H1 (cell line): Measurements from ENCODE around the gene SH3BGRL3. TPM values are rescaled to one million over a fixed set of nuclear protein-coding genes. Genes with fewer than 3 reads are reported as not detected.

ENCODE experiments used
- CTCF ChIA-PET: fragments of 300-600 bp; sonication (Branson Sonifier 250); formaldehyde crosslinking; loops from one replicate; lab custom pipeline; 2021; ENCODE audit not compliant: partially characterized antibody; lab: Charles Lee
- POLR2A ChIA-PET: fragments of 300-600 bp; sonication (Branson Sonifier 250); formaldehyde crosslinking; loops from one replicate; lab custom pipeline; 2021; ENCODE audit warnings: inconsistent platforms; ENCODE audit not compliant: partially characterized antibody; lab: Charles Lee
- DNase-seq, 2 experiments: peaks; one replicate each; pipeline versions ENCODE4 v3.0.0 to v3.0.0-alpha.2; 2010 to 2022; ENCODE audit warnings: low spot score in 2 of 2, low read depth in 1 of 2, mixed read lengths in 1 of 2
- FAIRE-seq: peaks from 2 replicates; lab custom pipeline; 2011; peaks lifted over from hg19 to GRCh38; lab: Jason Lieb, UNC
- H2AFZ ChIP-seq: 2 replicates; pipeline ENCODE4 v1.8.1; 2012; ENCODE audit warnings: low read length, inconsistent platforms
- H2AK5ac ChIP-seq: 2 replicates; pipeline ENCODE4 v1.6.1; 2013; ENCODE audit warnings: low read depth, low read length
- H2BK120ac ChIP-seq: replicated peaks from 2 replicates; pipeline ENCODE3; 2013; ENCODE audit warnings: low read depth, low read length, inconsistent platforms
- H2BK12ac ChIP-seq: 2 replicates; pipeline ENCODE4 v1.6.1; 2013; ENCODE audit warnings: low read depth, low read length
- H2BK15ac ChIP-seq: 2 replicates; pipeline ENCODE4 v1.6.1; 2013; ENCODE audit warnings: low read length
- H2BK20ac ChIP-seq: 2 replicates; pipeline ENCODE4 v1.6.1; 2013; ENCODE audit warnings: low read length
- H2BK5ac ChIP-seq: 2 replicates; pipeline ENCODE4 v1.6.1; 2013; ENCODE audit warnings: low read depth, low read length
- H3K14ac ChIP-seq: 2 replicates; pipeline ENCODE4 v1.6.1; 2013; ENCODE audit warnings: inconsistent platforms; ENCODE audit not compliant: insufficient read length
- H3K18ac ChIP-seq: 2 replicates; pipeline ENCODE4 v1.6.1; 2013; ENCODE audit warnings: low read length; ENCODE audit errors: extremely low read depth
- H3K23ac ChIP-seq: 2 replicates; pipeline ENCODE4 v1.6.1; 2013; ENCODE audit warnings: inconsistent platforms; ENCODE audit not compliant: insufficient read length
- H3K23me2 ChIP-seq: 2 replicates; pipeline ENCODE4 v1.6.1; 2013; ENCODE audit warnings: low read depth, low read length
- H3K27ac ChIP-seq: 2 replicates; pipeline ENCODE4 v1.6.1; 2011; ENCODE audit warnings: low read depth, low read length, inconsistent platforms
- H3K27me3 ChIP-seq, 4 experiments: replicated peaks in 1 of 4; 1 replicate in 1 of 4; 2 replicates in 3 of 4; pipeline versions ENCODE4 v1.6.1 to v1.8.1; 2011 to 2013; ENCODE audit warnings: low read length in 3 of 4, mild to moderate bottlenecking in 3 of 4, inconsistent platforms in 2 of 4, mixed read lengths in 2 of 4, moderate library complexity in 1 of 4; ENCODE audit not compliant: control insufficient read depth in 3 of 4, insufficient read depth in 3 of 4; ENCODE audit errors: extremely low read depth in 1 of 4
- H3K36me3 ChIP-seq, 4 experiments: 2 replicates each; pipeline versions ENCODE4 v1.6.1 to v1.8.1; 2011 to 2013; ENCODE audit warnings: mild to moderate bottlenecking in 4 of 4, low read length in 3 of 4, moderate library complexity in 2 of 4, control low read depth in 1 of 4, inconsistent platforms in 1 of 4; ENCODE audit not compliant: insufficient read depth in 4 of 4, control insufficient read depth in 2 of 4
- H3K4ac ChIP-seq: replicated peaks from 2 replicates; pipeline ENCODE3; 2013; ENCODE audit warnings: low read length, low read depth, mixed read lengths, inconsistent platforms; ENCODE audit not compliant: insufficient read length
- H3K4me1 ChIP-seq, 4 experiments: replicated peaks in 1 of 4; 1 replicate in 1 of 4; 2 replicates in 3 of 4; pipeline versions ENCODE4 v1.6.1 to v1.8.1; 2011 to 2013; ENCODE audit warnings: low read length in 3 of 4, inconsistent platforms in 2 of 4, mixed read lengths in 1 of 4; ENCODE audit not compliant: insufficient read depth in 4 of 4, control insufficient read depth in 3 of 4
- H3K4me2 ChIP-seq, 2 experiments: 2 replicates each; pipeline versions ENCODE4 v1.6.1 to v1.8.1; 2011 to 2013; ENCODE audit warnings: low read depth in 2 of 2, low read length in 2 of 2, control low read depth in 1 of 2, inconsistent platforms in 1 of 2, mild to moderate bottlenecking in 1 of 2; ENCODE audit not compliant: insufficient read depth in 1 of 2
- H3K4me3 ChIP-seq, 4 experiments: fragments of 200-600, 300-600 bp in 1 of 4; sonication (generic), shearing (Covaris generic), sonication (Bioruptor Twin) in 1 of 4; 2 replicates each; pipeline versions ENCODE4 v1.5.1 to v1.8.1; 2011 to 2016; ENCODE audit warnings: low read length in 4 of 4, low read depth in 3 of 4, control low read depth in 2 of 4, inconsistent platforms in 2 of 4, mild to moderate bottlenecking in 2 of 4, mixed read lengths in 1 of 4, moderate library complexity in 1 of 4; ENCODE audit not compliant: insufficient read depth in 2 of 4; ENCODE audit errors: extremely low read depth in 1 of 4
- H3K56ac ChIP-seq: replicated peaks from 2 replicates; pipeline ENCODE3; 2013; ENCODE audit warnings: low read depth, mild to moderate bottlenecking, mixed read lengths, low read length, inconsistent platforms; ENCODE audit not compliant: insufficient read length
- H3K79me1 ChIP-seq: 2 replicates; pipeline ENCODE4 v1.6.1; 2013; ENCODE audit warnings: low read depth, low read length, control low read depth
- H3K79me2 ChIP-seq, 2 experiments: 2 replicates each; pipeline versions ENCODE4 v1.6.1 to v1.8.1; 2012 to 2013; ENCODE audit warnings: low read length in 2 of 2, mild to moderate bottlenecking in 2 of 2, inconsistent platforms in 1 of 2; ENCODE audit not compliant: insufficient read depth in 2 of 2, control insufficient read depth in 1 of 2
- H3K9ac ChIP-seq, 4 experiments: replicated peaks in 1 of 4; 1 replicate in 1 of 4; 2 replicates in 3 of 4; pipeline versions ENCODE4 v1.6.1 to v1.8.1; 2011 to 2013; ENCODE audit warnings: low read depth in 3 of 4, low read length in 3 of 4, control low read depth in 2 of 4, mild to moderate bottlenecking in 2 of 4, moderate library complexity in 2 of 4, inconsistent platforms in 1 of 4; ENCODE audit errors: extremely low read depth in 1 of 4
- H3K9me3 ChIP-seq, 2 experiments: 2 replicates each; pipeline versions ENCODE4 v1.6.1 to v1.8.1; 2012 to 2013; ENCODE audit warnings: mild to moderate bottlenecking in 2 of 2, moderate library complexity in 2 of 2, control low read depth in 1 of 2, inconsistent platforms in 1 of 2, low read depth in 1 of 2, low read length in 1 of 2, mixed read lengths in 1 of 2; ENCODE audit not compliant: insufficient read depth in 2 of 2
- H4K20me1 ChIP-seq, 2 experiments: replicated peaks in 1 of 2; 2 replicates each; pipeline versions ENCODE3 to v1.8.1; 2011 to 2013; ENCODE audit warnings: inconsistent platforms in 2 of 2, low read length in 2 of 2, mild to moderate bottlenecking in 1 of 2; ENCODE audit not compliant: insufficient read depth in 2 of 2, control insufficient read depth in 1 of 2
- H4K5ac ChIP-seq: 2 replicates; pipeline ENCODE4 v1.6.1; 2013; ENCODE audit warnings: low read length, low read depth, mixed read lengths, inconsistent platforms; ENCODE audit not compliant: insufficient read length
- H4K8ac ChIP-seq: 2 replicates; pipeline ENCODE4 v1.8.0; 2013; ENCODE audit warnings: mild to moderate bottlenecking, moderate library complexity, low read length, inconsistent platforms; ENCODE audit not compliant: insufficient read depth; ENCODE audit errors: extremely low read depth
- H4K91ac ChIP-seq: replicated peaks from 2 replicates; pipeline ENCODE3; 2013; ENCODE audit warnings: low read length, mixed read lengths, inconsistent platforms; ENCODE audit not compliant: insufficient read length
- CHD1 ChIP-seq: IDR thresholded peaks from 2 replicates; pipeline ENCODE4 v1.6.1; 2012; ENCODE audit warnings: low read depth, low read length, improper control_type of control experiment
- EGR1 ChIP-seq: IDR thresholded peaks from 2 replicates; pipeline ENCODE4 v1.6.1; 2011; ENCODE audit warnings: low read depth, low read length, borderline replicate concordance
- MAX ChIP-seq: IDR thresholded peaks from 2 replicates; pipeline ENCODE4 v1.6.1; 2012; ENCODE audit warnings: inconsistent platforms
- POLR2A ChIP-seq, 2 experiments: IDR thresholded peaks; 1 replicate in 1 of 2; 2 replicates in 1 of 2; pipeline ENCODE4 v1.6.1; 2011; ENCODE audit warnings: low read depth in 2 of 2, low read length in 2 of 2, mild to moderate bottlenecking in 2 of 2; ENCODE audit errors: control extremely low read depth in 1 of 2
- RAD21 ChIP-seq, 2 experiments: IDR thresholded peaks in 1 of 2; conservative IDR thresholded peaks in 1 of 2; 2 replicates each; pipeline ENCODE4 v1.6.1; 2011; ENCODE audit warnings: low read depth in 2 of 2, low read length in 2 of 2, improper control_type of control experiment in 1 of 2, inconsistent platforms in 1 of 2, mild to moderate bottlenecking in 1 of 2, moderate library complexity in 1 of 2
- WGBS, 2 experiments: shearing (Covaris generic) in 1 of 2; methylation state at CpG; one replicate each; pipeline versions ENCODE4 v1.1.6 to v1.1.7; 2013 to 2015; ENCODE audit warnings: low lambda C conversion rate in 2 of 2, mixed read lengths in 2 of 2, inconsistent platforms in 1 of 2, low coverage in 1 of 2, missing lambda C conversion rate in 1 of 2; ENCODE audit not compliant: insufficient replicate concordance in 2 of 2, insufficient coverage in 1 of 2, insufficient read length in 1 of 2; ENCODE audit errors: extremely low coverage in 1 of 2, missing lambda C conversion rate in 1 of 2; 5-methylcytosine and 5-hydroxymethylcytosine counted together
- long read RNA-seq, 2 experiments: library from RNA in 1 of 2; library from capped mRNA in 1 of 2; stranded (forward); transcript quantifications; one replicate each; pipeline ENCODE4 v2.0.0, GENCODE V29; 2021; ENCODE audit warnings: inconsistent platforms in 1 of 2
- polyA minus RNA-seq, 3 experiments: library from RNA; depleted of rRNA, polyadenylated mRNA; stranded (reverse); fragments of >200 nt; gene quantifications; 1 replicate in 2 of 3; 2 replicates in 1 of 3; pipeline ENCODE4 v1.2.3, GENCODE V29; 2011
- polyA plus RNA-seq, 7 experiments: library from polyadenylated mRNA; depleted of rRNA in 3 of 7; stranded (reverse) in 5 of 7; unstranded in 2 of 7; fragments of >200 nt in 5 of 7; fragments of 200-250 nt in 2 of 7; gene quantifications; 1 replicate in 5 of 7; 2 replicates in 1 of 7; 4 replicates in 1 of 7; pipeline versions ENCODE4 v1.2.1 to v1.2.3, GENCODE V29; 2011 to 2013; ENCODE audit warnings: missing spikeins in 2 of 7, mixed read lengths in 2 of 7
- total RNA-seq: library from RNA; stranded (reverse); fragmentation: NEBNext Ultra II Directional; extraction: Animal tissue kit (Norgen Biotek cat#: 25700); gene quantifications from 2 replicates; pipeline ENCODE4 v1.2.1, GENCODE V29; 2021

SH3BGRL3 gene
- total RNA-seq (77.8 and 84.4 TPM in 2 replicates), polyA plus RNA-seq (2011; rRNA removed) (107 and 120 TPM in 2 replicates), polyA minus RNA-seq (2011; rRNA and poly(A)+ RNA removed) (49.1 and 61.0 TPM in 2 replicates)
- 40.4 TPM for polyA plus RNA-seq (2011; cell fraction: cytosol; rRNA removed)
- polyA plus RNA-seq (2011; cell fraction: nucleus; rRNA removed) = 52.7 TPM
- 105 to 143 TPM (median 123 TPM) in 4 replicates for polyA plus RNA-seq (2012, experiment 1 of 2)
- polyA plus RNA-seq (2012, experiment 2 of 2) = 118 TPM
- polyA plus RNA-seq (2013, experiment 1 of 2) = 78.7 TPM
- polyA plus RNA-seq (2013, experiment 2 of 2) = 82.7 TPM
- polyA minus RNA-seq (2011; cell fraction: cytosol; rRNA and poly(A)+ RNA removed) = 55.9 TPM
- 46.7 TPM for polyA minus RNA-seq (2011; cell fraction: nucleus; rRNA and poly(A)+ RNA removed)
- long read RNA-seq, experiment 1, transcript SH3BGRL3-201 (3 exons, 1,661 nt) = major isoform, 137 of 168 reads
- long read RNA-seq, experiment 1, partial matches to known transcripts = 8 of 168 reads
- long read RNA-seq, experiment 1, other reads (novel, unspliced or antisense) = 20 of 168 reads
- long read RNA-seq, experiment 2, transcript SH3BGRL3-201 (3 exons, 1,661 nt) = major isoform, 10 of 13 reads
- long read RNA-seq, experiment 2, partial matches to known transcripts = 0 of 13 reads
- long read RNA-seq, experiment 2, other reads (novel, unspliced or antisense) = 0 of 13 reads

- H3K4me1 ChIP-seq = peaks cover 10 to 34% (median 21%) of the 10 kb centered on the region in 4 experiments
- H3K79me2 ChIP-seq = peaks cover 0 to 5% of the 10 kb centered on the region in 2 experiments; a peak in 1 of 4 replicates
- CTCF ChIA-PET = interaction anchor here (0.6 to 39.7 kb wide), 21 partner anchors 9 to 320 kb away, joined by 3 to 1530 read pairs (median 4); partner anchors contain the start of genes CATSPER4, CD52, CEP85 and CNKSR1
- H3K56ac ChIP-seq = peak within 1 kb of the TSS; percentile 74
- no peak within 1 kb of the TSS for H2BK12ac ChIP-seq
- WGBS, 2 experiments = 3% methylated on average over 55 of the region's 66 CpGs; no CpG with 5 or more reads in 1 of the 2 experiments
- H2BK120ac ChIP-seq = no peak within 1 kb of the TSS
- no peak within 1 kb of the TSS for H3K23ac ChIP-seq
- peaks cover 6 to 17% of the 10 kb centered on the region in 2 experiments for H4K20me1 ChIP-seq
- POLR2A ChIA-PET = interaction anchor here (0.6 to 4.0 kb wide), 25 partner anchors 9 to 209 kb away, joined by 3 to 27 read pairs (median 4); partner anchors contain the start of genes CATSPER4, CD52, CNKSR1 and HMGN2
- peak within 1 kb of the TSS; percentile 60 to 88 for H3K4me2 ChIP-seq
- no peak within 1 kb of the TSS for H3K14ac ChIP-seq
- H3K9me3 ChIP-seq = no peaks in the 10 kb centered on the region
- peak within 1 kb of the TSS in 3 of 4 experiments; percentile 50 to 54 (median 53); a peak in 5 of 7 replicates for H3K9ac ChIP-seq
- peaks cover 18 to 26% (median 23%) of the 10 kb centered on the region in 4 experiments for H3K36me3 ChIP-seq
- H2BK20ac ChIP-seq = no peak within 1 kb of the TSS
- H3K18ac ChIP-seq = peak within 1 kb of the TSS; percentile 80
- H3K27ac ChIP-seq = peak within 1 kb of the TSS; percentile 26; the same call in 1 of the 2 replicates
- no peak within 1 kb of the TSS for H2AFZ ChIP-seq
- peak within 1 kb of the TSS; percentile 15 for H4K91ac ChIP-seq
- no peak within 1 kb of the TSS; the same call in 1 of the 2 replicates for H2AK5ac ChIP-seq
- DNase-seq (peak in 1 of 2 experiments; percentile 85), FAIRE-seq (no peak)
- no peaks in the 10 kb centered on the region for H3K27me3 ChIP-seq
- peak within 1 kb of the TSS; percentile 64 to 69 (median 64) for H3K4me3 ChIP-seq
- H3K23me2 ChIP-seq = peaks cover 9% of the 10 kb centered on the region; the same call in 1 of the 2 replicates
- H4K8ac ChIP-seq = peak within 1 kb of the TSS; percentile 84
- H3K4ac ChIP-seq = peak within 1 kb of the TSS; percentile 79
- H4K5ac ChIP-seq = peak within 1 kb of the TSS; percentile 82
- H2BK15ac ChIP-seq = peak within 1 kb of the TSS; percentile 88; the same call in 1 of the 2 replicates
- H3K79me1 ChIP-seq = no peaks in the 10 kb centered on the region
- peak within 1 kb of the TSS; percentile 73; the same call in 1 of the 2 replicates for H2BK5ac ChIP-seq
- TF ChIP-seq CHD1 (no peak), POLR2A (IDR thresholded peaks at IDR 0.05; ENCODE audit: control extremely low read depth in 1 of 2, low read depth in 2 of 2, low read length in 2 of 2) (peak in 1 of 2 experiments; percentile 63; a peak in 1 of 3 replicates), MAX (peak; percentile 29; the same call in 1 of the 2 replicates), EGR1 (no peak), RAD21 (IDR thresholded peaks at IDR 0.05 in 1 of 2, conservative IDR thresholded peaks at IDR 0.05 in 1 of 2; ENCODE audit: low read depth in 2 of 2, low read length in 2 of 2) (peak; percentile 48 to 51)
Measured at GRCh38 chr1:26279456-26280332, at the start of gene SH3BGRL3. Gene SH3BGRL3 (plus strand): TSS chr1:26280086. CDS start chr1:26280156, 70 bp downstream.
